Osteoblast (primary cell): ENCODE data around the gene ACTR8. TPM values are rescaled to one million over a fixed set of nuclear protein-coding genes. Genes with fewer than 3 reads are reported as not detected.

Experiments used
- DNase-seq: peaks from one replicate; pipeline ENCODE4 v3.0.0; 2011; ENCODE audit warnings: low spot score, mixed read lengths; ENCODE audit not compliant: insufficient read length; ENCODE audit errors: missing footprints
- H2AFZ ChIP-seq: 2 replicates; pipeline ENCODE4 v1.6.0; 2011; ENCODE audit warnings: mild to moderate bottlenecking, low read length
- H3K27ac ChIP-seq: 2 replicates; pipeline ENCODE4 v1.5.1; 2011; ENCODE audit warnings: mild to moderate bottlenecking, low read depth, low read length, moderate library complexity
- H3K27me3 ChIP-seq: 2 replicates; pipeline ENCODE4 v1.6.0; 2012; ENCODE audit warnings: mild to moderate bottlenecking, control low read depth, inconsistent platforms, low read length, moderate library complexity; ENCODE audit not compliant: insufficient read depth
- H3K36me3 ChIP-seq: 2 replicates; pipeline ENCODE4 v1.5.1; 2011; ENCODE audit warnings: mild to moderate bottlenecking, low read length, control low read depth, moderate library complexity; ENCODE audit not compliant: insufficient read depth
- H3K4me1 ChIP-seq: 2 replicates; pipeline ENCODE4 v1.5.1; 2011; ENCODE audit warnings: mild to moderate bottlenecking, low read length, control low read depth, moderate library complexity; ENCODE audit not compliant: insufficient read depth
- H3K4me2 ChIP-seq: 2 replicates; pipeline ENCODE4 v1.6.0; 2011; ENCODE audit warnings: mild to moderate bottlenecking, low read length; ENCODE audit not compliant: insufficient read depth
- H3K4me3 ChIP-seq: fragments of 200-600 bp; sonication (generic); 3 replicates; pipeline ENCODE4 v1.5.1; 2012; ENCODE audit warnings: mild to moderate bottlenecking, low read length, inconsistent platforms; ENCODE audit not compliant: insufficient read depth
- H3K79me2 ChIP-seq: 2 replicates; pipeline ENCODE4 v1.6.0; 2012; ENCODE audit warnings: mild to moderate bottlenecking, low read length, control low read depth, inconsistent platforms; ENCODE audit not compliant: insufficient read depth
- H3K9me3 ChIP-seq: 2 replicates; pipeline ENCODE4 v1.5.1; 2011; ENCODE audit warnings: low read depth, low read length, control low read depth
- H4K20me1 ChIP-seq: 2 replicates; pipeline ENCODE4 v1.6.0; 2012; ENCODE audit warnings: mild to moderate bottlenecking, low read length, control low read depth; ENCODE audit not compliant: insufficient read depth
- total RNA-seq: library from RNA; depleted of rRNA; stranded (reverse); fragments of >200 nt; gene quantifications from 2 replicates; pipeline ENCODE4 v1.2.3, GENCODE V29; 2012
- TF ChIP-seq, protein P1 (sequence below): IDR thresholded peaks from 2 replicates; pipeline ENCODE4 v1.5.1; 2011; ENCODE audit warnings: mild to moderate bottlenecking, low read depth, low read length, moderate library complexity; ENCODE audit errors: extremely low read depth

ACTR8 gene
- total RNA-seq, 1 donor, result 35.1 TPM

DNA sequence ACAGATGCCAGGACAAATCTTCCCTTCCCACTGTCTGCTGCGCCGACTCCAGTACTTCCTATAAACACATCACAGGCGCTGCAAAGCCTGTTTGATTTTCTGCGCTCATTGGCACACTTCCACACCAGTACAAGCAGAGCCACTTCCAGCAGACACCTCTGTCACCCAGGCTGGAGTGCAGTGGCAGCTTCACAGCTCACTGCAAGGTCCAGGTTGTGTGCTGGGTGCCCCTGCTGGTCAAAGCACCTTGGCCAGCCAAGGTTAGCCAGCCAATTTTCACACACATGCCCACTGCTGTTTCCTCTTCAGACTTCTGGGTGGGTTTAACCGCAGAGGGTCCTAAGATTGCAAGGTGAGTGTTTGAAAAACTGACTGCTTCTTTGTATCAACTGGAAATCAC is 40.7 kb downstream of the ACTR8 start:
- TF ChIP-seq, protein P1, sequence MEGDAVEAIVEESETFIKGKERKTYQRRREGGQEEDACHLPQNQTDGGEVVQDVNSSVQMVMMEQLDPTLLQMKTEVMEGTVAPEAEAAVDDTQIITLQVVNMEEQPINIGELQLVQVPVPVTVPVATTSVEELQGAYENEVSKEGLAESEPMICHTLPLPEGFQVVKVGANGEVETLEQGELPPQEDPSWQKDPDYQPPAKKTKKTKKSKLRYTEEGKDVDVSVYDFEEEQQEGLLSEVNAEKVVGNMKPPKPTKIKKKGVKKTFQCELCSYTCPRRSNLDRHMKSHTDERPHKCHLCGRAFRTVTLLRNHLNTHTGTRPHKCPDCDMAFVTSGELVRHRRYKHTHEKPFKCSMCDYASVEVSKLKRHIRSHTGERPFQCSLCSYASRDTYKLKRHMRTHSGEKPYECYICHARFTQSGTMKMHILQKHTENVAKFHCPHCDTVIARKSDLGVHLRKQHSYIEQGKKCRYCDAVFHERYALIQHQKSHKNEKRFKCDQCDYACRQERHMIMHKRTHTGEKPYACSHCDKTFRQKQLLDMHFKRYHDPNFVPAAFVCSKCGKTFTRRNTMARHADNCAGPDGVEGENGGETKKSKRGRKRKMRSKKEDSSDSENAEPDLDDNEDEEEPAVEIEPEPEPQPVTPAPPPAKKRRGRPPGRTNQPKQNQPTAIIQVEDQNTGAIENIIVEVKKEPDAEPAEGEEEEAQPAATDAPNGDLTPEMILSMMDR, result no peak
- Histone ChIP-seq H3K27ac (no peak overlapping the region), H3K27me3 (peaks cover 16% of the 10 kb centered on the region), H3K4me1 (peaks cover under 1% of the 10 kb centered on the region), H3K79me2 (no peaks in the 10 kb centered on the region), H3K4me3 (no peak overlapping the region), H3K4me2 (no peak overlapping the region), H3K36me3 (no peaks in the 10 kb centered on the region), H2AFZ (no peak overlapping the region), H3K9me3 (no peaks in the 10 kb centered on the region), H4K20me1 (no peaks in the 10 kb centered on the region)
- no peak for DNase-seq

DNA sequence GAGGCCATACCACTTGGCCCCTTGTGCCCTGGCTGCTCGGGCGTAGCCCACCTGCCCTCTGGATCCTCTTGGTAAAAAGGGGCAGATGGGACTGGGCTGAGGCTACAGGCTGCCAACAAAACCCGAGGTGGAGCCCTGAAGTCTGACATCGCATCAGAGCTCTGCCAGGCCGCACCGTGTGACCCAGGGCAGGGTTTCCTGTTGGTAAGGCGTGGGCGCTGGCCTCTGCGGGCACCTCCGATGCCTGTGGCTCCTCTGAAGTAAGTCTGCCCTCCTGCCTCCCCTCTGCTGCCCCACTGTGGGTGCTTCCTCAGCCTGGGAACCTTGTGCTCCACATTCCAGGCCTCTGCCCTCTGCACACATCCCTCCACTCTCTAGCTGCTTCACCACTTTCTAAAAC is 44.6 kb downstream of the ACTR8 start:
- TF ChIP-seq, protein P1, result no peak

DNA sequence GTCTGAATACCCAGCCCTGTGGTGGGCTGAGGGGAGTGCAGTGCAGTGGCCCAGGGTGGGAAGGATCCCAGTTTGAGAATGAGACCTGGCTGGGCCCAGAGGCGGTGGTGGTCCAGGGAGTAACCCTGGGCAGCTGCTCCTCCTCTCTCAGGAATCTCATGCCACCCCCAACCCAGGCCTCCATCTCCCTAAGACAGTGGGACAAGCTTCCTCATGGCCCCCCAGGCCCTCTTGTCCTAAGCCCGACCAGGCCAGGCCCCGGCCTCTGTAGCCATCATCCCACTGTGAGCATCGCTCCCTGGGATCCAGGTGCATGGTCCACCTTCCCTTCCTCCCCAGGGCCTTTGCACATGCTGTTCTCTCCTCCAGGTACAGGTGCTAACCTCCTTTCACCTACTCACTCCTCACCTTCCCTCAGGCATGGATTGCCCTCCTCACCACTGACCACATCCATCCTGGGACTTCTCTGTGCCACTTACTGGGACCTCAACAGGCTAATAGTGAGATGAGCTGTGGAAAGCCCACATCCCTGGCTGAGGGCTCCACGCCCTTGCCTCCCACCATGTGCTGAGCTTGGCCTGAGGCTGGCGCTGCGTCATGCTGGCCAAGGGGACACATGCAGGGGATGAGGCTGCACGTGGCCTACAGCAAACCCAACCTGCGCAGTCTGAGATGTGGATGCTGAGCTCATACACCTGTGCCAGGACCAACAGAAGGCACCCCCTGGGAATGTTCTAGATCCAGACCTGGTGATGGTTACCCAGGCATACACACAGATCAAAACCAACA is 45.7 kb downstream of the ACTR8 start:
- H3K36me3 ChIP-seq, result no peaks in the 10 kb centered on the region
- H2AFZ ChIP-seq, result no peak overlapping the region
- H3K4me2 ChIP-seq, result no peak overlapping the region
- H3K4me3 ChIP-seq, result no peak overlapping the region
- H3K27me3 ChIP-seq, result no peaks in the 10 kb centered on the region
- H3K79me2 ChIP-seq, result no peaks in the 10 kb centered on the region
- H3K4me1 ChIP-seq, result no peaks in the 10 kb centered on the region
- H3K9me3 ChIP-seq, result no peaks in the 10 kb centered on the region
- TF ChIP-seq, protein P1, result no peak
- H4K20me1 ChIP-seq, result no peaks in the 10 kb centered on the region
- no peak overlapping the region for H3K27ac ChIP-seq
- no peak for DNase-seq

More for the DNA sequence above, 44.6 kb downstream of the ACTR8 start:
- DNase-seq, result no peak
- no peak overlapping the region for H2AFZ ChIP-seq
- no peaks in the 10 kb centered on the region for H4K20me1 ChIP-seq
- no peaks in the 10 kb centered on the region for H3K4me1 ChIP-seq
- H3K9me3 ChIP-seq, result no peaks in the 10 kb centered on the region
- no peak overlapping the region for H3K4me3 ChIP-seq
- H3K79me2 ChIP-seq, result no peaks in the 10 kb centered on the region
- no peaks in the 10 kb centered on the region for H3K36me3 ChIP-seq
- no peaks in the 10 kb centered on the region for H3K27me3 ChIP-seq
- H3K4me2 ChIP-seq, result no peak overlapping the region
- H3K27ac ChIP-seq, result no peak overlapping the region

DNA sequence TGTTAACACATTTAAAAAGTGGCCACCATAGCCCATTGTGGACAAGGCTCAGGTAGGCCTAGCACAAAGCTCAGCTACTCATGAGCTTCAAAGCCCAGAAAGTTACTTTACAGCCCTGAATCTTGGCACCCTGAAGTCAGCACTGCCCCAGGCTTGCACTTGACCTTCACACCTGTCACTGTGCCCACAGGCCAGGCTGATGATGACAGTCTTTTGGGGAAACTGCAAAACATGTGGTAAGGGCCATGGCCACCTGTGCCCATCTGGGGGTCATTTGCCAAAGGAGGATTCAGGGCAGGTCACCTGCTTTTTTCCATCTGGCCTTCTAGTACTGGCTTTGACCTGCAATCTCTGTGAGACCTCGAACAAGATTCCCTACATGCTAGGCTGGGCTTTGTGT is 46.7 kb downstream of the ACTR8 start:
- H4K20me1 ChIP-seq, result no peaks in the 10 kb centered on the region
- no peaks in the 10 kb centered on the region for H3K27me3 ChIP-seq
- no peaks in the 10 kb centered on the region for H3K4me1 ChIP-seq
- no peak overlapping the region for H3K4me3 ChIP-seq
- H3K9me3 ChIP-seq, result no peaks in the 10 kb centered on the region
- H3K27ac ChIP-seq, result no peak overlapping the region
- no peak overlapping the region for H3K4me2 ChIP-seq
- H3K36me3 ChIP-seq, result no peaks in the 10 kb centered on the region
- no peaks in the 10 kb centered on the region for H3K79me2 ChIP-seq
- H2AFZ ChIP-seq, result no peak overlapping the region
- DNase-seq, result no peak
- TF ChIP-seq, protein P1, result no peak
